Activated T-helper 1 cell treated with Interleukin-2 at 50 U/mL for 16 hours (primary cell): ENCODE measurements around the gene ANKRD13C.

Experiments used
- DNase-seq: peaks from one replicate; pipeline ENCODE4 v3.0.0-alpha.2; 2020; ENCODE audit warnings: low read depth

The ANKRD13C gene

GRCh38 chr1:70220015-70220414 lies 134.5 kb downstream of the ANKRD13C start:
- DNase-seq: no peak

GRCh38 chr1:70211541-70211940 lies 143.0 kb downstream of the ANKRD13C start:
- no peak for DNase-seq

GRCh38 chr1:70210820-70211219 lies 143.7 kb downstream of the ANKRD13C start:
- DNase-seq: no peak
